HG03457 (cell line): ENCODE data around the gene SKIC8.
"Not testable (repeated sequence)": the region's sequence is repeated elsewhere in the genome, so short reads cannot be mapped to it uniquely, and the experiment has no call there.

Source experiments
- ATAC-seq: cut with Tn5 transposase; IDR thresholded peaks from one replicate; pipeline ENCODE4 v1.9.1; 2021; ENCODE audit warnings: moderate number of reproducible peaks; ENCODE audit not compliant: unreplicated experiment

The SKIC8 gene

GRCh38 chr15:78257681-78258080, 41.7 kb downstream of the SKIC8 start:
- ATAC-seq: no peak

- no peak for ATAC-seq
These were observed 43.4 kb downstream of the SKIC8 start for GRCh38 chr15:78256044-78256437.

- ATAC-seq: no peak
These were observed 43.9 kb downstream of the SKIC8 start for GRCh38 chr15:78255421-78256043.

- ATAC-seq: no peak
These were observed 48.3 kb downstream of the SKIC8 start for GRCh38 chr15:78251136-78251535.

- no peak for ATAC-seq
These were observed 50.3 kb downstream of the SKIC8 start for GRCh38 chr15:78249131-78249530.

- ATAC-seq: no peak
These were observed 51.5 kb downstream of the SKIC8 start for GRCh38 chr15:78247911-78248310.

- not testable (repeated sequence) for ATAC-seq
These were observed 53.3 kb downstream of the SKIC8 start for GRCh38 chr15:78245976-78246620.

GRCh38 chr15:78245392-78245791, 54.0 kb downstream of the SKIC8 start:
- not testable (repeated sequence) for ATAC-seq

GRCh38 chr15:78244893-78245292, 54.5 kb downstream of the SKIC8 start:
- no peak for ATAC-seq

- no peak for ATAC-seq
These were observed 55.3 kb downstream of the SKIC8 start for GRCh38 chr15:78244101-78244500.

- no peak for ATAC-seq
These were observed 55.9 kb downstream of the SKIC8 start for GRCh38 chr15:78243491-78243941.

GRCh38 chr15:78243058-78243457, 56.4 kb downstream of the SKIC8 start:
- no peak for ATAC-seq

- no peak for ATAC-seq
These were observed 57.3 kb downstream of the SKIC8 start for GRCh38 chr15:78242128-78242527.

GRCh38 chr15:78241017-78241416, 58.4 kb downstream of the SKIC8 start:
- ATAC-seq: no peak

- ATAC-seq: no peak
These were observed 59.6 kb downstream of the SKIC8 start for GRCh38 chr15:78239811-78240210.

- no peak for ATAC-seq
These were observed 62.3 kb downstream of the SKIC8 start for GRCh38 chr15:78237146-78237545.

GRCh38 chr15:78236491-78236890, 62.9 kb downstream of the SKIC8 start:
- ATAC-seq: no peak

- no peak for ATAC-seq
These were observed 64.8 kb downstream of the SKIC8 start, which contains the start of gene ACSBG1 for GRCh38 chr15:78234515-78235040. TSS of gene ACSBG1 (minus strand) at chr15:78234565. CDS start at chr15:78234501, 64 bp downstream.

- ATAC-seq: no peak
These were observed 65.9 kb downstream of the SKIC8 start for GRCh38 chr15:78233496-78233895.
